Suppressor macrophage treated with lipopolysaccharide for 4 hours (primary cell): ENCODE measurements around the gene GSTT2.
A peak's percentile ranks its signal among the peaks of the same experiment; 100 is the strongest.
"Not testable (repeated sequence)": the region's sequence is repeated elsewhere in the genome, so short reads cannot be mapped to it uniquely, and the experiment has no call there.

Source experiments
- DNase-seq: peaks from one replicate; pipeline ENCODE4 v3.0.0-alpha.2; 2020

The GSTT2 gene

GRCh38 chr22:23974836-23975352 is 5.0 kb upstream of the GSTT2 start:
- not testable (repeated sequence) for DNase-seq

- DNase-seq, result not testable (repeated sequence)
These were observed 2.6 kb upstream of the GSTT2 start for GRCh38 chr22:23977304-23977703.

- DNase-seq, result not testable (repeated sequence)
These were observed 633 bp downstream of the GSTT2 start for GRCh38 chr22:23980567-23980966.

- DNase-seq, result peak; percentile 55
These were observed 4.5 kb downstream of the GSTT2 start for GRCh38 chr22:23984430-23984829.

- DNase-seq, result not testable (repeated sequence)
These were observed 6.2 kb downstream of the GSTT2 start for GRCh38 chr22:23986089-23986488.

GRCh38 chr22:23986538-23987178 is 6.7 kb downstream of the GSTT2 start:
- DNase-seq, result not testable (repeated sequence)

GRCh38 chr22:23989583-23990244 is 9.8 kb downstream of the GSTT2 start:
- peak; percentile 47 for DNase-seq

- not testable (repeated sequence) for DNase-seq
These were observed 13.1 kb downstream of the GSTT2 start for GRCh38 chr22:23993080-23993479.

- DNase-seq, result not testable (repeated sequence)
These were observed 13.7 kb downstream of the GSTT2 start for GRCh38 chr22:23993581-23994177.

GRCh38 chr22:23997092-23997491 is 17.2 kb downstream of the GSTT2 start:
- no peak for DNase-seq

GRCh38 chr22:23999779-24000178 is 19.8 kb downstream of the GSTT2 start:
- DNase-seq, result not testable (repeated sequence)

- DNase-seq, result no peak
These were observed 21.4 kb downstream of the GSTT2 start for GRCh38 chr22:24001314-24001713.

GRCh38 chr22:24002272-24002671 is 22.3 kb downstream of the GSTT2 start:
- DNase-seq, result no peak

- no peak for DNase-seq
These were observed 22.9 kb downstream of the GSTT2 start for GRCh38 chr22:24002851-24003250.

- no peak for DNase-seq
These were observed 24.0 kb downstream of the GSTT2 start for GRCh38 chr22:24003887-24004286.

- no peak for DNase-seq
These were observed 25.3 kb downstream of the GSTT2 start, which contains the start of gene GSTT4 for GRCh38 chr22:24005201-24005600. Gene GSTT4, minus strand, starts transcription at chr22:24005453. Its CDS starts 97 bp downstream, at chr22:24005356.

- no peak for DNase-seq
These were observed 26.4 kb downstream of the GSTT2 start for GRCh38 chr22:24006207-24006913.

- no peak for DNase-seq
These were observed 26.9 kb downstream of the GSTT2 start for GRCh38 chr22:24006914-24007214.

GRCh38 chr22:24007253-24008021 is 27.5 kb downstream of the GSTT2 start:
- DNase-seq, result no peak

GRCh38 chr22:24008022-24008283 is 28.0 kb downstream of the GSTT2 start:
- no peak for DNase-seq

- DNase-seq, result no peak
These were observed 28.7 kb downstream of the GSTT2 start for GRCh38 chr22:24008381-24009226.
